HEK293T (cell line): ENCODE measurements around the gene GLTP.
A peak's percentile ranks its signal among the peaks of the same experiment; 100 is the strongest.

ENCODE experiments used
- CTCF ChIA-PET: fragments of 350-600 bp; formaldehyde crosslinking; extraction: SDS; loops from one replicate; lab custom pipeline; 2021; ENCODE audit warnings: antibody characterized with exemption, inconsistent platforms; lab: Yijun Ruan, JAX
- POLR2A ChIA-PET: fragments of 350-600 bp; formaldehyde crosslinking; extraction: SDS; loops from one replicate; lab custom pipeline; 2020; ENCODE audit warnings: antibody characterized with exemption, inconsistent platforms; lab: Yijun Ruan, JAX
- DNase-seq: peaks from one replicate; pipeline ENCODE4 v3.0.0; 2012; ENCODE audit warnings: mixed read lengths; ENCODE audit errors: extremely low spot score
- ARNT ChIP-seq: fragments of 450-650 bp; IDR thresholded peaks from 2 replicates; pipeline ENCODE4 v1.6.1; 2017; ENCODE audit warnings: mild to moderate bottlenecking
- BHLHE40 ChIP-seq: fragments of 450-650 bp; IDR thresholded peaks from 2 replicates; pipeline ENCODE4 v1.6.1; 2016; ENCODE audit warnings: mild to moderate bottlenecking, moderate library complexity, borderline replicate concordance
- CTBP1 ChIP-seq: fragments of 450-650 bp; IDR thresholded peaks from 2 replicates; pipeline ENCODE4 v1.6.1; 2016; ENCODE audit warnings: borderline replicate concordance
- ELF4 ChIP-seq: fragments of 450-650 bp; IDR thresholded peaks from 2 replicates; pipeline ENCODE4 v1.6.1; 2017; ENCODE audit warnings: antibody characterized with exemption
- FOXA1 ChIP-seq: fragments of 450-650 bp; IDR thresholded peaks from 2 replicates; pipeline ENCODE4 v1.6.1; 2016; ENCODE audit warnings: mild to moderate bottlenecking
- FOXK2 ChIP-seq: fragments of 450-650 bp; IDR thresholded peaks from 2 replicates; pipeline ENCODE4 v1.6.1; 2016; ENCODE audit warnings: mild to moderate bottlenecking
- FOXM1 ChIP-seq: fragments of 450-650 bp; IDR thresholded peaks from 2 replicates; pipeline ENCODE4 v1.6.1; 2017; ENCODE audit warnings: mild to moderate bottlenecking, borderline replicate concordance
- HDGF ChIP-seq: fragments of 450-650 bp; IDR thresholded peaks from 2 replicates; pipeline ENCODE4 v1.6.1; 2017; ENCODE audit warnings: antibody characterized with exemption, borderline replicate concordance
- L3MBTL2 ChIP-seq: fragments of 450-650 bp; conservative IDR thresholded peaks from 2 replicates; pipeline ENCODE4 v1.6.1; 2016; ENCODE audit warnings: mild to moderate bottlenecking
- LEF1 ChIP-seq: fragments of 450-650 bp; IDR thresholded peaks from 2 replicates; pipeline ENCODE4 v1.6.1; 2017; ENCODE audit warnings: mild to moderate bottlenecking, borderline replicate concordance
- NFRKB ChIP-seq: fragments of 450-650 bp; IDR thresholded peaks from 2 replicates; pipeline ENCODE4 v1.6.1; 2016; ENCODE audit warnings: mild to moderate bottlenecking, moderate library complexity
- PKNOX1 ChIP-seq: fragments of 450-650 bp; IDR thresholded peaks from 2 replicates; pipeline ENCODE4 v1.6.1; 2016
- SP1 ChIP-seq: fragments of 450-650 bp; IDR thresholded peaks from 2 replicates; pipeline ENCODE4 v1.6.1; 2017
- SUZ12 ChIP-seq: fragments of 450-650 bp; IDR thresholded peaks from 2 replicates; pipeline ENCODE4 v1.6.1; 2016; ENCODE audit warnings: mild to moderate bottlenecking
- TARDBP ChIP-seq: fragments of 450-650 bp; IDR thresholded peaks from 2 replicates; pipeline ENCODE4 v1.6.1; 2016
- ZNF384 ChIP-seq: fragments of 450-650 bp; IDR thresholded peaks from 2 replicates; pipeline ENCODE4 v1.6.1; 2016

GLTP gene

GRCh38 chr12:109916045-109916444, 35.7 kb upstream of the GLTP start:
- TF ChIP-seq LEF1 = no peak
- TF ChIP-seq PKNOX1 = no peak
- TF ChIP-seq CTBP1 = no peak
- TF ChIP-seq BHLHE40 = no peak
- no peak for TF ChIP-seq HDGF
- no peak for TF ChIP-seq SUZ12
- TF ChIP-seq FOXK2 = no peak
- no peak for TF ChIP-seq FOXA1
- no peak for TF ChIP-seq NFRKB
- no peak for TF ChIP-seq TARDBP
- no peak for TF ChIP-seq SP1
- no peak for TF ChIP-seq FOXM1
- TF ChIP-seq L3MBTL2 = no peak
- TF ChIP-seq ZNF384 = no peak

DNA sequence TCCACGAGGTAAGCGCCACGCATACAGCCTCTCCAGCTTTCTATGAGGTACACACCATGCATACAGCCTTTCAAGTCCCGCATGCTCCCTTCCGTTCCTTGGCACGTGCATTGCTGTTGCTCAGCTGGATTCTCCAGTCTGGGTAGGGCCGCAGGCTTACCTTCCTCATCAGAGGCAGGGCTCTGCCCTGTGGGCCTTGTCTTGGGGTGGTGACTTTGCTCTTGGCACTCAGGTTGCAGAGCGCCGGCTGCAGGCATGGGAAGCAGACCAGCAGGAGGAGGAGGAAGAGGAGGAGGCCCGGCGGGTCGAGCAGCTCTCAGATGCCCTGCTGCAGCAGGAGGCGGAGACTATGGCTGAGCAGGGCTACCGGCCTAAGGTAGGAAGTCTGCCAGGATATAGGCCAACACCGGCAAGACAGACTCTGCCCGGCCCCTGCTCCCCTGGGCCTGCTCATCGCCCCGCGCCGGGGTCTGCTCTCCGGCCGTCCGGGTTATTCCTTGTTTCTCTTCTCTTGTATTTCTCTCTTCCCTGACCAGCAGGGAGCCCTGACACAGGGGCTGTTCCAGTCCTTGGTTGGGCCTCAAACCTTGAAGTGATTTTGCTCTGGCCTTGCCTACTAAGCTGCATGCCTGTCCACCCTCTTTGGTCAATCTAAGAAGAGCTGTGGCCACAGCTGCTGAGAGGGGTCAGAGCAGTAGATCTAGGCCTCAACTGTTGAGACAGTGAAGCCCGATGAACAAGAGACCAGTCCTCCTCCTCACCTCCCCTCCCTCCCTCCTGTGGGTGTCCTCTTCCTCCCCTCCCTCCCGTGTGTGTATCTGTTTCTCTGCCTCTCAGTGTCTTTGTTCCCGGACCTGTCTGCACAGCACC, 35.1 kb upstream of the GLTP start:
- ChIA-PET CTCF (no interaction called here), POLR2A (interaction anchor here (1.0 kb wide), 1 partner anchor 15 kb away, joined by 3 read pairs; the partner anchor contains the start of gene TCHP)
- DNase-seq = no peak

More at GRCh38 chr12:109916045-109916444, 35.7 kb upstream of the GLTP start:
- DNase-seq = no peak
- ChIA-PET POLR2A (no interaction called here), CTCF (no interaction called here)

GRCh38 chr12:109914461-109914860, 34.1 kb upstream of the GLTP start:
- TF ChIP-seq NFRKB = no peak
- TF ChIP-seq CTBP1 = no peak
- no peak for TF ChIP-seq HDGF
- TF ChIP-seq TARDBP = no peak
- TF ChIP-seq PKNOX1 = no peak
- no peak for TF ChIP-seq L3MBTL2
- TF ChIP-seq ELF4 = no peak
- no peak for TF ChIP-seq FOXM1
- no peak for TF ChIP-seq ARNT
- TF ChIP-seq SUZ12 = no peak
- no peak for TF ChIP-seq LEF1
- no peak for TF ChIP-seq ZNF384
- TF ChIP-seq FOXK2 = no peak
- no peak for DNase-seq
- CTCF ChIA-PET = no interaction called here
- POLR2A ChIA-PET = interaction anchor here (1.0 kb wide), 1 partner anchor 14 kb away, joined by 3 read pairs; the partner anchor contains the start of gene TCHP

More for the DNA sequence above, 35.1 kb upstream of the GLTP start:
- TF ChIP-seq SUZ12 (no peak), FOXA1 (no peak), ARNT (no peak), FOXM1 (no peak), BHLHE40 (no peak)

GRCh38 chr12:109912855-109913321, 32.5 kb upstream of the GLTP start:
- POLR2A ChIA-PET = no interaction called here
- CTCF ChIA-PET = no interaction called here
- DNase-seq = no peak
- TF ChIP-seq SP1 (no peak), NFRKB (no peak), BHLHE40 (no peak), CTBP1 (no peak), LEF1 (no peak), TARDBP (no peak), SUZ12 (no peak), ELF4 (no peak)

GRCh38 chr12:109910969-109911348, 30.6 kb upstream of the GLTP start:
- peak; percentile 84 for DNase-seq
- TF ChIP-seq ZNF384 (no peak), HDGF (no peak), ELF4 (no peak), L3MBTL2 (peak; percentile 50; the same call in 1 of the 2 replicates), ARNT (no peak), FOXA1 (no peak)
- CTCF ChIA-PET = interaction anchor here (0.7 kb wide), 1 partner anchor 10 kb away, joined by 5 read pairs; no protein-coding TSS in a partner anchor
- POLR2A ChIA-PET = interaction anchor here (0.9 to 1.1 kb wide), 2 partner anchors 19 to 50 kb away, joined by 3 to 4 read pairs; no protein-coding TSS in a partner anchor

DNA sequence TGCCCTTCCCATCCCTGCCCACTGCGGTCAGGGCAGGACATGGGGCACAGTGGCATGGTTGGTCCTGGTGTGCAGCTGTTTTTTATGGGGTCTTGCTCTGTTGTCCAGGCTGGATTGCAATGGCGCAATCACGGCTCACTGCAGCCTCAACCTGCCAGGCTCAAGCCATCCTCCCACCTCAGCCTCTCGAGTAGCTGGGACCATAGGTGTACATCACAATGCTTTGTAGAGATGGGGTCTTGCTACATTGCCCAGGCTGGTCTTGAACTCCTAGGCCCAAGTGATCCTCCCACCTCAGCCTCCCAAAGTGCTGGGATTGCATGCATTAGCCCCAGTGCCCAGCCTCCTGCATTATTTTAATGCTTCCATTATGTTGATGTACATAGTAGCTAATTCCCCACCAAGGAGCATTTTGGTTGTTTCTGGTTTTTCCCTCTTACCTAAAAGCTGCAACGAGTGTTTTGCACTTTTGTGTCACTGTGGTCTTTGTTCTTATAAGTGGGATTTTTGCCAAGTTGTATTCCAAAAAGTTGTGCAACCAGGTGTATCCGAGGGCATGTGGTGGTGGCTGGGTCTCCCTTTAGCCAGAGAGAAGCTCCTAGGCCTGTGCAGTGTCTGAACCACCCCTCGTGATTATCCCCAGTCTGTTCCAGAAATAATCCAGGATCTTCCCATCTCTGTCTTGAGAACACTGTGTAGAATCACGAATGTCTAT, 30.1 kb upstream of the GLTP start:
- ChIA-PET POLR2A (interaction anchor here (0.9 to 1.3 kb wide), 3 partner anchors 10 to 50 kb away, joined by 3 to 6 read pairs (median 4); partner anchors contain the start of gene TCHP), CTCF (no interaction called here)
- DNase-seq = no peak
- TF ChIP-seq SUZ12 (no peak), HDGF (no peak), PKNOX1 (no peak), TARDBP (no peak), SP1 (no peak), L3MBTL2 (no peak)
